ENCODE measurements around the gene DNAH8.
"Not testable (repeated sequence)": the region's sequence is repeated elsewhere in the genome, so short reads cannot be mapped to it uniquely, and the experiment has no call there.

Gene DNAH8

GRCh38 chr6:38699702-38700101, 15.4 kb upstream of the DNAH8 start:
- DNase-seq = not testable (repeated sequence)

- DNase-seq = no peak
Observed at GRCh38 chr6:38701551-38701950, 13.6 kb upstream of the DNAH8 start.

- peak; percentile 99 for DNase-seq
Observed at GRCh38 chr6:38702558-38703397, 12.3 kb upstream of the DNAH8 start, which contains the start of gene GLO1. TSS of gene GLO1 (minus strand) at chr6:38703145. CDS start at chr6:38703054, 91 bp downstream.

GRCh38 chr6:38703949-38704590, 11.0 kb upstream of the DNAH8 start:
- no peak for DNase-seq

- no peak for DNase-seq
Observed at GRCh38 chr6:38705924-38706323, 9.2 kb upstream of the DNAH8 start.

- DNase-seq = no peak
Observed at GRCh38 chr6:38708496-38708895, 6.6 kb upstream of the DNAH8 start.

GRCh38 chr6:38713812-38714211, 1.3 kb upstream of the DNAH8 start:
- DNase-seq = no peak

GRCh38 chr6:38714239-38715015, 684 bp upstream of the DNAH8 start:
- DNase-seq = no peak

- no peak for DNase-seq
Observed at GRCh38 chr6:38716825-38717224, 1.7 kb downstream of the DNAH8 start.

- no peak for DNase-seq
Observed at GRCh38 chr6:38719358-38719757, 4.2 kb downstream of the DNAH8 start.

GRCh38 chr6:38720295-38720694, 5.2 kb downstream of the DNAH8 start:
- DNase-seq = no peak

GRCh38 chr6:38722038-38722437, 6.9 kb downstream of the DNAH8 start:
- DNase-seq = no peak

- no peak for DNase-seq
Observed at GRCh38 chr6:38722727-38723334, 7.7 kb downstream of the DNAH8 start.

- no peak for DNase-seq
Observed at GRCh38 chr6:38723783-38724182, 8.7 kb downstream of the DNAH8 start.

GRCh38 chr6:38724343-38724742, 9.2 kb downstream of the DNAH8 start:
- DNase-seq = no peak

GRCh38 chr6:38725414-38726183, 10.5 kb downstream of the DNAH8 start:
- no peak for DNase-seq

- DNase-seq = no peak
Observed at GRCh38 chr6:38728203-38728602, 13.1 kb downstream of the DNAH8 start.

- DNase-seq = no peak
Observed at GRCh38 chr6:38730140-38730862, 15.2 kb downstream of the DNAH8 start.

- no peak for DNase-seq
Observed at GRCh38 chr6:38736951-38737350, 21.8 kb downstream of the DNAH8 start.

- DNase-seq = no peak
Observed at GRCh38 chr6:38738261-38738660, 23.1 kb downstream of the DNAH8 start.

- no peak for DNase-seq
Observed at GRCh38 chr6:38739532-38739931, 24.4 kb downstream of the DNAH8 start.
